ENCODE results near the gene SGMS1.

DNA sequence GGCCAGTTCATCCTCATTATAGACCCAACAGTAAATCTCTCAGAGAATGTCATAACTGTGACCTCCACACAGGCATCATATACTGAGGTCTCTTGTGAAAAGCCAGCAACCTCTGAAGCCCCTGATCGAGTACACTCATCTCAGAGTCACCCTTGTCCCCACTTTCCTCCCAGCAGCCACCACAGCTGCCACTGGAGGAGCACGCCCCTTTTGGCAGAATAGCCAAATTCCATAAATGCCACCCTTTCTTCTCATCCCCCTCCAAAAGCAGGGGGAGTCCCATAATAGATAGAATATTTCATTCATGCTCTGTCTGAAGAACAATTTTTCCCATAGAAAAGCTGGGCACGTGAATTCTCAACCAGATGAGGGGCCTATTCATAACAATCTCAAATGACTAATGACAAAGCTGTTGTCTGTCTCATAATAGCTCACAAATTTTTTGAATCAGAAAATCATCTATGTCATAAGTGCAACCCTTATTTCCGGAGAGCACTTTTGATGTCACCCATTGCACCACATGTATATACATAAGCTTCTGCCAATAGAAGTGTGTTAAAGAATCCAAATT lies 47.4 kb downstream of the SGMS1 start:
- TF ChIP-seq, protein P1, sequence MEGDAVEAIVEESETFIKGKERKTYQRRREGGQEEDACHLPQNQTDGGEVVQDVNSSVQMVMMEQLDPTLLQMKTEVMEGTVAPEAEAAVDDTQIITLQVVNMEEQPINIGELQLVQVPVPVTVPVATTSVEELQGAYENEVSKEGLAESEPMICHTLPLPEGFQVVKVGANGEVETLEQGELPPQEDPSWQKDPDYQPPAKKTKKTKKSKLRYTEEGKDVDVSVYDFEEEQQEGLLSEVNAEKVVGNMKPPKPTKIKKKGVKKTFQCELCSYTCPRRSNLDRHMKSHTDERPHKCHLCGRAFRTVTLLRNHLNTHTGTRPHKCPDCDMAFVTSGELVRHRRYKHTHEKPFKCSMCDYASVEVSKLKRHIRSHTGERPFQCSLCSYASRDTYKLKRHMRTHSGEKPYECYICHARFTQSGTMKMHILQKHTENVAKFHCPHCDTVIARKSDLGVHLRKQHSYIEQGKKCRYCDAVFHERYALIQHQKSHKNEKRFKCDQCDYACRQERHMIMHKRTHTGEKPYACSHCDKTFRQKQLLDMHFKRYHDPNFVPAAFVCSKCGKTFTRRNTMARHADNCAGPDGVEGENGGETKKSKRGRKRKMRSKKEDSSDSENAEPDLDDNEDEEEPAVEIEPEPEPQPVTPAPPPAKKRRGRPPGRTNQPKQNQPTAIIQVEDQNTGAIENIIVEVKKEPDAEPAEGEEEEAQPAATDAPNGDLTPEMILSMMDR (optimal IDR thresholded peaks at IDR 0.05 in 1 of 3, IDR thresholded peaks at IDR 0.05 in 1 of 3, conservative IDR thresholded peaks at IDR 0.05 in 1 of 3; ENCODE audit: extremely low read depth in 1 of 3, insufficient read depth in 2 of 3, low read length in 3 of 3): no peak
- no peak for TF ChIP-seq EZH2 (IDR thresholded peaks at IDR 0.05; ENCODE audit: low read length)
